A673 (cell line): ENCODE data around the gene PLTP. TPM values are rescaled to one million over a fixed set of nuclear protein-coding genes. Genes with fewer than 3 reads are reported as not detected.

Experiments used
- BruUV-seq: library from RNA; stranded (reverse); fragments of 400-500 nt; replicated peaks from 2 replicates; lab custom pipeline; 2021; lab: Mats Ljungman, UMichigan
- CTCF ChIA-PET: fragments of 300-600 bp; sonication (Branson Sonifier 250); formaldehyde crosslinking; loops from one replicate; lab custom pipeline; 2022; ENCODE audit warnings: antibody characterized with exemption; lab: Charles Lee
- POLR2A ChIA-PET: fragments of 300-600 bp; sonication (Branson Sonifier 250); formaldehyde crosslinking; loops from one replicate; lab custom pipeline; 2022; ENCODE audit warnings: antibody characterized with exemption; ENCODE audit not compliant: low non-redundant PET; lab: Charles Lee
- DNase-seq: peaks from one replicate; pipeline ENCODE4 v3.0.0-alpha.2; 2015; ENCODE audit warnings: low spot score
- H3K27ac ChIP-seq: fragments of 200-600 bp; sonication (generic); 2 replicates; pipeline ENCODE4 v1.5.1; 2016; ENCODE audit warnings: mixed run types, low read depth, mild to moderate bottlenecking, mixed read lengths, antibody characterized with exemption, low read length; ENCODE audit not compliant: poor library complexity, severe bottlenecking
- H3K27me3 ChIP-seq: fragments of 200-600 bp; sonication (generic); replicated peaks from 2 replicates; pipeline ENCODE4 v1.6.1; 2017; ENCODE audit warnings: mixed run types, low read depth, mild to moderate bottlenecking, mixed read lengths, antibody characterized with exemption, low read length; ENCODE audit not compliant: insufficient read depth, poor library complexity
- H3K36me3 ChIP-seq: fragments of 200-600 bp; sonication (generic); 2 replicates; pipeline ENCODE4 v1.6.1; 2016; ENCODE audit warnings: mixed run types, mild to moderate bottlenecking, mixed read lengths, antibody characterized with exemption, low read length; ENCODE audit not compliant: insufficient read depth, poor library complexity, severe bottlenecking
- H3K4me1 ChIP-seq: fragments of 200-600 bp; sonication (generic); 2 replicates; pipeline ENCODE4 v1.6.1; 2017; ENCODE audit warnings: mixed run types, mild to moderate bottlenecking, mixed read lengths, antibody characterized with exemption, low read length; ENCODE audit not compliant: insufficient read depth, poor library complexity, severe bottlenecking
- H3K4me3 ChIP-seq: fragments of 200-600 bp; sonication (generic); 2 replicates; pipeline ENCODE4 v1.5.1; 2016; ENCODE audit warnings: low read depth, mixed run types, mild to moderate bottlenecking, mixed read lengths, low read length; ENCODE audit not compliant: poor library complexity, severe bottlenecking
- H3K9me3 ChIP-seq: fragments of 200-600 bp; sonication (generic); 2 replicates; pipeline ENCODE4 v1.6.1; 2016; ENCODE audit warnings: mixed run types, low read depth, mild to moderate bottlenecking, mixed read lengths, antibody characterized with exemption, low read length; ENCODE audit not compliant: poor library complexity, severe bottlenecking
- CTCF ChIP-seq: fragments of 300-800, 200-600 bp; sonication (generic); conservative IDR thresholded peaks from 2 replicates; pipeline ENCODE4 v1.5.1; 2017; ENCODE audit warnings: low read depth, mild to moderate bottlenecking, antibody characterized with exemption, low read length, moderate library complexity, mixed read lengths
- EZH2 ChIP-seq: fragments of 200-600 bp; sonication (generic); IDR thresholded peaks from 2 replicates; pipeline ENCODE4 v1.6.1; 2017; ENCODE audit warnings: borderline replicate concordance, low read depth, mild to moderate bottlenecking, mixed read lengths, antibody characterized with exemption, low read length; ENCODE audit not compliant: poor library complexity, severe bottlenecking
- intact Hi-C: fragments of 100-400 bp; cut with micrococcal nuclease; formaldehyde crosslinking; loops from one replicate; pipeline ENCODE4 v1.10.0; 2022; ENCODE audit not compliant: unreplicated experiment
- total RNA-seq: library from RNA; stranded (reverse); gene quantifications from 2 replicates; pipeline ENCODE4 v1.2.3, GENCODE V29; 2021

PLTP gene
- total RNA-seq, 1 experiment from 2014 or later, result 58.3 TPM

GRCh38 chr20:45948261-45948733 lies 36.3 kb upstream of the PLTP start:
- H3K9me3 ChIP-seq, result no peaks in the 10 kb centered on the region
- TF ChIP-seq CTCF (no peak), EZH2 (no peak)
- no peaks in the 10 kb centered on the region for H3K4me1 ChIP-seq
- no peak overlapping the region for H3K27ac ChIP-seq
- ChIA-PET POLR2A (no interaction called here), CTCF (interaction anchor here (1.1 kb wide), 1 partner anchor 22 kb away, joined by 3 read pairs; no protein-coding TSS in a partner anchor)
- no peak overlapping the region for H3K4me3 ChIP-seq
- no TSS peak for BruUV-seq
- intact Hi-C loops, result no loop called here
- H3K27me3 ChIP-seq, result no peaks in the 10 kb centered on the region
- peaks cover 95% of the 10 kb centered on the region for H3K36me3 ChIP-seq
- DNase-seq, result no peak

GRCh38 chr20:45947110-45947866 lies 35.3 kb upstream of the PLTP start:
- ChIA-PET POLR2A (interaction anchor here (0.6 kb wide), 2 partner anchors 11 to 1190 kb away, joined by 3 read pairs; no protein-coding TSS in a partner anchor), CTCF (interaction anchor here (1.1 kb wide), 1 partner anchor 23 kb away, joined by 3 read pairs; no protein-coding TSS in a partner anchor)
- no peak for TF ChIP-seq CTCF
- no peaks in the 10 kb centered on the region for H3K4me1 ChIP-seq
- H3K27me3 ChIP-seq, result no peaks in the 10 kb centered on the region
- no peak overlapping the region for H3K4me3 ChIP-seq
- H3K9me3 ChIP-seq, result no peaks in the 10 kb centered on the region
- intact Hi-C loops, result no loop called here
- no peak overlapping the region for H3K27ac ChIP-seq
- DNase-seq, result no peak
- H3K36me3 ChIP-seq, result peaks cover 96% of the 10 kb centered on the region
- BruUV-seq, result no TSS peak

GRCh38 chr20:45946149-45946970 lies 34.4 kb upstream of the PLTP start:
- TF ChIP-seq CTCF (no peak), EZH2 (no peak)
- Histone ChIP-seq H3K27ac (no peak overlapping the region), H3K9me3 (no peaks in the 10 kb centered on the region), H3K4me1 (no peaks in the 10 kb centered on the region), H3K27me3 (no peaks in the 10 kb centered on the region), H3K36me3 (peaks cover 89% of the 10 kb centered on the region), H3K4me3 (no peak overlapping the region)
- DNase-seq, result no peak
- POLR2A ChIA-PET, result interaction anchor here (0.6 kb wide), 1 partner anchor 10 kb away, joined by 3 read pairs; no protein-coding TSS in a partner anchor
- intact Hi-C loops, result no loop called here
- CTCF ChIA-PET, result no interaction called here
- BruUV-seq, result no TSS peak
